ENCODE measurements around the gene JAK1.

The JAK1 gene

GRCh38 chr1:64809309-64809708 lies 157.0 kb downstream of the JAK1 start:
- Histone ChIP-seq H3K27me3 (ENCODE audit: insufficient read depth, low read length) (no peaks in the 10 kb centered on the region), H3K79me1 (ENCODE audit: low read length) (no peaks in the 10 kb centered on the region), H4K8ac (ENCODE audit: low read depth, low read length) (no peak overlapping the region), H3K4ac (ENCODE audit: low read depth, low read length) (no peak overlapping the region), H4K91ac (ENCODE audit: low read depth, low read length) (no peak overlapping the region), H3K27ac (ENCODE audit: low read depth, low read length) (no peak overlapping the region), H3K23ac (ENCODE audit: low read length) (no peak overlapping the region), H3K79me2 (ENCODE audit: control insufficient read depth, insufficient read depth, low read length, poor library complexity) (no peaks in the 10 kb centered on the region), H3K18ac (ENCODE audit: low read length) (no peak overlapping the region), H2AFZ (ENCODE audit: insufficient read depth, low read length, poor library complexity) (no peak overlapping the region), H2BK12ac (ENCODE audit: low read length) (no peak overlapping the region), H2AK5ac (ENCODE audit: low read length) (no peak overlapping the region), H3K36me3 (ENCODE audit: control insufficient read depth in 1 of 2, insufficient read depth in 2 of 2, low read length in 2 of 2) (no peaks in the 10 kb centered on the region), H3K9me3 (ENCODE audit: insufficient read depth, low read depth, low read length) (no peaks in the 10 kb centered on the region), H2BK120ac (ENCODE audit: insufficient read depth, low read length, poor library complexity) (no peak overlapping the region), H4K12ac (ENCODE audit: low read depth, low read length) (no peak overlapping the region), H3K14ac (ENCODE audit: low read length) (no peak overlapping the region), H3K4me1 (ENCODE audit: control insufficient read depth in 1 of 2, insufficient read depth in 2 of 2, low read length in 2 of 2) (no peaks in the 10 kb centered on the region), H2BK5ac (ENCODE audit: low read depth, low read length, poor library complexity) (no peak overlapping the region), H3K4me3 (ENCODE audit: low read depth, low read length) (no peak overlapping the region), H3K4me2 (ENCODE audit: low read length) (no peak overlapping the region), H3K9ac (ENCODE audit: low read length) (no peak overlapping the region)
- no peak for DNase-seq

- Histone ChIP-seq H2BK12ac (ENCODE audit: low read length) (no peak overlapping the region), H3K4me1 (ENCODE audit: control insufficient read depth in 1 of 2, insufficient read depth in 2 of 2, low read length in 2 of 2) (no peaks in the 10 kb centered on the region), H4K8ac (ENCODE audit: low read depth, low read length) (no peak overlapping the region), H3K14ac (ENCODE audit: low read length) (no peak overlapping the region), H2BK5ac (ENCODE audit: low read depth, low read length, poor library complexity) (no peak overlapping the region), H3K79me2 (ENCODE audit: control insufficient read depth, insufficient read depth, low read length, poor library complexity) (no peaks in the 10 kb centered on the region), H3K79me1 (ENCODE audit: low read length) (no peaks in the 10 kb centered on the region), H3K18ac (ENCODE audit: low read length) (no peak overlapping the region), H2AK5ac (ENCODE audit: low read length) (no peak overlapping the region), H3K36me3 (ENCODE audit: control insufficient read depth in 1 of 2, insufficient read depth in 2 of 2, low read length in 2 of 2) (no peaks in the 10 kb centered on the region), H3K23ac (ENCODE audit: low read length) (no peak overlapping the region), H3K9ac (ENCODE audit: low read length) (no peak overlapping the region), H3K4me2 (ENCODE audit: low read length) (no peak overlapping the region), H3K27ac (ENCODE audit: low read depth, low read length) (no peak overlapping the region), H4K91ac (ENCODE audit: low read depth, low read length) (no peak overlapping the region), H3K9me3 (ENCODE audit: insufficient read depth, low read depth, low read length) (no peaks in the 10 kb centered on the region), H3K4ac (ENCODE audit: low read depth, low read length) (no peak overlapping the region), H2BK120ac (ENCODE audit: insufficient read depth, low read length, poor library complexity) (no peak overlapping the region), H3K4me3 (ENCODE audit: low read depth, low read length) (no peak overlapping the region), H4K12ac (ENCODE audit: low read depth, low read length) (no peak overlapping the region), H2AFZ (ENCODE audit: insufficient read depth, low read length, poor library complexity) (no peak overlapping the region), H3K27me3 (ENCODE audit: insufficient read depth, low read length) (no peaks in the 10 kb centered on the region)
- no CpG with 5 or more reads among the region's 6 CpGs for WGBS (ENCODE audit: extremely low coverage, insufficient coverage, insufficient read length)
- DNase-seq: no peak
Measured at GRCh38 chr1:64801851-64802523, 164.4 kb downstream of the JAK1 start.

- Histone ChIP-seq H3K27ac (ENCODE audit: low read depth, low read length) (no peak overlapping the region), H3K27me3 (ENCODE audit: insufficient read depth, low read length) (no peaks in the 10 kb centered on the region), H2AK5ac (ENCODE audit: low read length) (no peak overlapping the region), H2BK5ac (ENCODE audit: low read depth, low read length, poor library complexity) (no peak overlapping the region), H3K4ac (ENCODE audit: low read depth, low read length) (no peak overlapping the region), H4K12ac (ENCODE audit: low read depth, low read length) (no peak overlapping the region), H3K4me3 (ENCODE audit: low read depth, low read length) (no peak overlapping the region), H3K23ac (ENCODE audit: low read length) (no peak overlapping the region), H3K9me3 (ENCODE audit: insufficient read depth, low read depth, low read length) (no peaks in the 10 kb centered on the region), H2AFZ (ENCODE audit: insufficient read depth, low read length, poor library complexity) (no peak overlapping the region), H3K79me1 (ENCODE audit: low read length) (no peaks in the 10 kb centered on the region), H3K79me2 (ENCODE audit: control insufficient read depth, insufficient read depth, low read length, poor library complexity) (no peaks in the 10 kb centered on the region), H3K4me2 (ENCODE audit: low read length) (no peak overlapping the region), H4K8ac (ENCODE audit: low read depth, low read length) (no peak overlapping the region), H3K36me3 (ENCODE audit: control insufficient read depth in 1 of 2, insufficient read depth in 2 of 2, low read length in 2 of 2) (no peaks in the 10 kb centered on the region), H3K14ac (ENCODE audit: low read length) (no peak overlapping the region), H4K91ac (ENCODE audit: low read depth, low read length) (no peak overlapping the region), H2BK12ac (ENCODE audit: low read length) (no peak overlapping the region), H3K9ac (ENCODE audit: low read length) (no peak overlapping the region), H3K4me1 (ENCODE audit: control insufficient read depth in 1 of 2, insufficient read depth in 2 of 2, low read length in 2 of 2) (no peaks in the 10 kb centered on the region), H3K18ac (ENCODE audit: low read length) (no peak overlapping the region), H2BK120ac (ENCODE audit: insufficient read depth, low read length, poor library complexity) (no peak overlapping the region)
- DNase-seq: no peak
Measured at GRCh38 chr1:64798872-64799271, 167.5 kb downstream of the JAK1 start.

- H3K14ac ChIP-seq (ENCODE audit: low read length): no peak overlapping the region
- no peaks in the 10 kb centered on the region for H3K79me1 ChIP-seq (ENCODE audit: low read length)
- H3K36me3 ChIP-seq (ENCODE audit: control insufficient read depth in 1 of 2, insufficient read depth in 2 of 2, low read length in 2 of 2): no peaks in the 10 kb centered on the region
- H3K27me3 ChIP-seq (ENCODE audit: insufficient read depth, low read length): no peaks in the 10 kb centered on the region
- H3K23ac ChIP-seq (ENCODE audit: low read length): no peak overlapping the region
- no peak overlapping the region for H3K4me2 ChIP-seq (ENCODE audit: low read length)
- DNase-seq: no peak
- H3K4me3 ChIP-seq (ENCODE audit: low read depth, low read length): no peak overlapping the region
- no peak overlapping the region for H3K18ac ChIP-seq (ENCODE audit: low read length)
- no peak overlapping the region for H2AK5ac ChIP-seq (ENCODE audit: low read length)
- no peak overlapping the region for H2BK5ac ChIP-seq (ENCODE audit: low read depth, low read length, poor library complexity)
- no CpG with 5 or more reads among the region's 2 CpGs for WGBS (ENCODE audit: extremely low coverage, insufficient coverage, insufficient read length)
- no peak overlapping the region for H3K9ac ChIP-seq (ENCODE audit: low read length)
- no peaks in the 10 kb centered on the region for H3K79me2 ChIP-seq (ENCODE audit: control insufficient read depth, insufficient read depth, low read length, poor library complexity)
- H4K12ac ChIP-seq (ENCODE audit: low read depth, low read length): no peak overlapping the region
- H2BK120ac ChIP-seq (ENCODE audit: insufficient read depth, low read length, poor library complexity): no peak overlapping the region
- H3K4me1 ChIP-seq (ENCODE audit: control insufficient read depth in 1 of 2, insufficient read depth in 2 of 2, low read length in 2 of 2): no peaks in the 10 kb centered on the region
- H3K9me3 ChIP-seq (ENCODE audit: insufficient read depth, low read depth, low read length): no peaks in the 10 kb centered on the region
- H4K8ac ChIP-seq (ENCODE audit: low read depth, low read length): no peak overlapping the region
- no peak overlapping the region for H3K27ac ChIP-seq (ENCODE audit: low read depth, low read length)
- H4K91ac ChIP-seq (ENCODE audit: low read depth, low read length): no peak overlapping the region
- no peak overlapping the region for H3K4ac ChIP-seq (ENCODE audit: low read depth, low read length)
- no peak overlapping the region for H2BK12ac ChIP-seq (ENCODE audit: low read length)
- H2AFZ ChIP-seq (ENCODE audit: insufficient read depth, low read length, poor library complexity): no peak overlapping the region
Measured at GRCh38 chr1:64790832-64791487, 175.4 kb downstream of the JAK1 start.

All from trophoblast cell (in vitro differentiated cells and primary cell).